Right ventricle myocardium superior (tissue), 1 donor: ENCODE measurements around the gene NECTIN1. TPM values are rescaled to one million over a fixed set of nuclear protein-coding genes. Genes with fewer than 3 reads are reported as not detected.
A peak's percentile ranks its signal among the peaks of the same experiment; 100 is the strongest.

Source experiments
- ATAC-seq: fragments of 200-7000 bp; cut with Tn5 transposase; one replicate; pipeline ENCODE4 v1.9.1; 2020; ENCODE audit warnings: mild to moderate bottlenecking; ENCODE audit not compliant: poor library complexity
- DNase-seq: peaks from one replicate; pipeline ENCODE4 v3.0.0-alpha.2; 2020
- intact Hi-C: fragments of 100-400 bp; cut with DNase I; formaldehyde crosslinking; loops from one replicate; pipeline ENCODE4 v1.11.2; 2022
- total RNA-seq: library from RNA; stranded (reverse); fragmentation: NEBNext Ultra II Directional; extraction: Animal tissue kit (Norgen Biotek cat#: 25700); gene quantifications from one replicate; pipeline ENCODE4 v1.2.1, GENCODE V29; 2021
- donor health status: DM: no; HTN: yes; CAD: no; lungs with severe emphysema.

The NECTIN1 gene
- total RNA-seq, 1 donor from 2014 or later = 15.0 TPM

GRCh38 chr11:119701591-119702549 lies 27.1 kb downstream of the NECTIN1 start:
- no peak for ATAC-seq
- intact Hi-C loops = no loop called here
- no peak for DNase-seq

- DNase-seq = no peak
- intact Hi-C loops = no loop called here
- ATAC-seq = no peak
Measured at GRCh38 chr11:119700536-119701346, 28.3 kb downstream of the NECTIN1 start.

- intact Hi-C loops = no loop called here
- DNase-seq = no peak
- ATAC-seq = peak; percentile 17
Measured at GRCh38 chr11:119700030-119700429, 29.0 kb downstream of the NECTIN1 start.

- peak; percentile 86 for DNase-seq
- peak; percentile 96 for ATAC-seq
- intact Hi-C loops = no loop called here
Measured at GRCh38 chr11:119699227-119699626, 29.8 kb downstream of the NECTIN1 start.

- intact Hi-C loops = no loop called here
- ATAC-seq (no peak), DNase-seq (no peak)
Measured at GRCh38 chr11:119697882-119698281, 31.1 kb downstream of the NECTIN1 start.

- intact Hi-C loops = no loop called here
- ATAC-seq (no peak), DNase-seq (no peak)
Measured at GRCh38 chr11:119697445-119697844, 31.6 kb downstream of the NECTIN1 start.

GRCh38 chr11:119696378-119697222 lies 32.4 kb downstream of the NECTIN1 start:
- intact Hi-C loops = no loop called here
- ATAC-seq = no peak

GRCh38 chr11:119694334-119694733 lies 34.7 kb downstream of the NECTIN1 start:
- DNase-seq = no peak
- no peak for ATAC-seq
- intact Hi-C loops = no loop called here

More at GRCh38 chr11:119696378-119697222, 32.4 kb downstream of the NECTIN1 start:
- DNase-seq = no peak

GRCh38 chr11:119693253-119693815 lies 35.7 kb downstream of the NECTIN1 start:
- intact Hi-C loops = no loop called here

GRCh38 chr11:119692540-119692820 lies 36.5 kb downstream of the NECTIN1 start:
- intact Hi-C loops = no loop called here
- ATAC-seq = no peak

More at GRCh38 chr11:119693253-119693815, 35.7 kb downstream of the NECTIN1 start:
- DNase-seq (no peak), ATAC-seq (no peak)

GRCh38 chr11:119691701-119692539 lies 37.1 kb downstream of the NECTIN1 start:
- no peak for DNase-seq
- no peak for ATAC-seq
- intact Hi-C loops = no loop called here

More at GRCh38 chr11:119692540-119692820, 36.5 kb downstream of the NECTIN1 start:
- no peak for DNase-seq

- ATAC-seq (no peak), DNase-seq (no peak)
- intact Hi-C loops = no loop called here
Measured at GRCh38 chr11:119691020-119691666, 37.9 kb downstream of the NECTIN1 start.

- DNase-seq (no peak), ATAC-seq (no peak)
- intact Hi-C loops = no loop called here
Measured at GRCh38 chr11:119689302-119689701, 39.7 kb downstream of the NECTIN1 start.

GRCh38 chr11:119688356-119688755 lies 40.6 kb downstream of the NECTIN1 start:
- DNase-seq (no peak), ATAC-seq (no peak)
- intact Hi-C loops = no loop called here

GRCh38 chr11:119687373-119688046 lies 41.5 kb downstream of the NECTIN1 start:
- DNase-seq (no peak), ATAC-seq (no peak)
- intact Hi-C loops = no loop called here

GRCh38 chr11:119686177-119686882 lies 42.7 kb downstream of the NECTIN1 start:
- DNase-seq = no peak
- no peak for ATAC-seq
- intact Hi-C loops = no loop called here
